OCI-LY3 (cell line): Measurements from ENCODE around the gene CYSRT1.

Experiments
- H2AFZ ChIP-seq: fragments of 200-600, 300-600 bp; shearing (Covaris generic); 2 replicates; pipeline ENCODE4 v1.6.0; 2014; ENCODE audit warnings: antibody characterized with exemption, low read depth, low read length
- H3K27ac ChIP-seq: fragments of 200-600, 300-600 bp; sonication (generic); 2 replicates; pipeline ENCODE4 v1.5.1; 2014; ENCODE audit warnings: mild to moderate bottlenecking, low read length, moderate library complexity, mixed read lengths
- H3K27me3 ChIP-seq: fragments of 200-600, 300-600 bp; sonication (generic); 2 replicates; pipeline ENCODE4 v1.6.1; 2014; ENCODE audit warnings: low read depth, low read length, mixed read lengths
- H3K36me3 ChIP-seq: fragments of 200-600, 300-600 bp; sonication (generic); replicated peaks from 2 replicates; pipeline ENCODE3; 2014; ENCODE audit warnings: low read depth, low read length, mixed read lengths
- H3K4me1 ChIP-seq: fragments of 300-600, 200-600 bp; sonication (generic); 2 replicates; pipeline ENCODE4 v1.6.1; 2014; ENCODE audit warnings: low read length, mixed read lengths
- H3K4me2 ChIP-seq: fragments of 200-600, 300-600 bp; sonication (generic); 2 replicates; pipeline ENCODE4 v1.6.1; 2014; ENCODE audit warnings: low read length, mixed read lengths
- H3K4me3 ChIP-seq: fragments of 300-600, 200-600 bp; sonication (generic); 2 replicates; pipeline ENCODE4 v1.5.1; 2014; ENCODE audit warnings: antibody characterized with exemption, mild to moderate bottlenecking, low read length, moderate library complexity
- H3K79me2 ChIP-seq: fragments of 300-600, 200-600 bp; shearing (Covaris generic); 2 replicates; pipeline ENCODE4 v1.6.1; 2014; ENCODE audit warnings: mild to moderate bottlenecking, low read length, mixed read lengths
- H3K9ac ChIP-seq: fragments of 300-600, 200-600 bp; shearing (Covaris generic); 2 replicates; pipeline ENCODE4 v1.6.0; 2014; ENCODE audit warnings: mild to moderate bottlenecking, low read length, moderate library complexity
- H3K9me3 ChIP-seq: fragments of 200-600, 300-600 bp; shearing (Covaris generic); 2 replicates; pipeline ENCODE4 v1.6.1; 2014; ENCODE audit warnings: low read length, mixed read lengths; ENCODE audit not compliant: insufficient read depth
- H4K20me1 ChIP-seq: fragments of 200-600, 300-600 bp; sonication (generic); 2 replicates; pipeline ENCODE4 v1.6.1; 2016; ENCODE audit warnings: low read length, mixed read lengths; ENCODE audit not compliant: insufficient read depth
- CTCF ChIP-seq: fragments of 200-600, 300-600 bp; sonication (generic); IDR thresholded peaks from 2 replicates; pipeline ENCODE4 v1.5.1; 2014; ENCODE audit warnings: antibody characterized with exemption, low read length, low read depth
- EZH2phosphoT487 ChIP-seq: fragments of 200-600 bp; shearing (Covaris generic); IDR thresholded peaks from 2 replicates; pipeline ENCODE4 v1.6.1; 2018; ENCODE audit warnings: antibody characterized with exemption, mixed run types, low read depth

The CYSRT1 gene

GRCh38 chr9:137247916-137248175 is 22.9 kb downstream of the CYSRT1 start:
- Histone ChIP-seq H4K20me1 (peaks cover 13% of the 10 kb centered on the region), H3K27me3 (no peaks in the 10 kb centered on the region), H3K79me2 (peaks cover 4% of the 10 kb centered on the region), H3K9me3 (no peaks in the 10 kb centered on the region), H3K4me3 (no peak overlapping the region), H3K4me2 (no peak overlapping the region), H2AFZ (no peak overlapping the region), H3K4me1 (peaks cover 10% of the 10 kb centered on the region), H3K36me3 (peaks cover 11% of the 10 kb centered on the region), H3K9ac (no peak overlapping the region), H3K27ac (no peak overlapping the region)
- TF ChIP-seq EZH2phosphoT487 (no peak), CTCF (no peak)

GRCh38 chr9:137250329-137251193 is 25.6 kb downstream of the CYSRT1 start:
- H3K4me1 ChIP-seq, result peaks cover 26% of the 10 kb centered on the region
- H2AFZ ChIP-seq, result no peak overlapping the region
- no peaks in the 10 kb centered on the region for H3K27me3 ChIP-seq
- no peak overlapping the region for H3K4me3 ChIP-seq
- no peak overlapping the region for H3K4me2 ChIP-seq
- H3K9ac ChIP-seq, result no peak overlapping the region
- H3K79me2 ChIP-seq, result peaks cover 12% of the 10 kb centered on the region
- H4K20me1 ChIP-seq, result no peaks in the 10 kb centered on the region
- no peak for TF ChIP-seq CTCF
- TF ChIP-seq EZH2phosphoT487, result no peak
- H3K36me3 ChIP-seq, result no peaks in the 10 kb centered on the region
- no peak overlapping the region for H3K27ac ChIP-seq
- no peaks in the 10 kb centered on the region for H3K9me3 ChIP-seq

GRCh38 chr9:137251194-137251461 is 26.2 kb downstream of the CYSRT1 start, which contains the start of gene STPG3:
Gene STPG3 (plus strand): TSS chr9:137251286. CDS start chr9:137251287, 1 bp downstream.
- H2AFZ ChIP-seq, result no peak within 1 kb of the TSS
- no peak within 1 kb of the TSS for H3K9ac ChIP-seq
- H3K9me3 ChIP-seq, result no peaks in the 10 kb centered on the region
- peak within 1 kb of the TSS; percentile 88 for H3K4me3 ChIP-seq
- H3K79me2 ChIP-seq, result peaks cover 18% of the 10 kb centered on the region
- H3K4me2 ChIP-seq, result peak within 1 kb of the TSS; percentile 91
- no peaks in the 10 kb centered on the region for H3K27me3 ChIP-seq
- peaks cover under 1% of the 10 kb centered on the region for H3K36me3 ChIP-seq
- H4K20me1 ChIP-seq, result 0 out of 2 replicates have a peak, but pooled peaks cover 2% of the 10 kb centered on the region
- no peak for TF ChIP-seq EZH2phosphoT487
- TF ChIP-seq CTCF, result no peak
- peaks cover 28% of the 10 kb centered on the region for H3K4me1 ChIP-seq
- no peak within 1 kb of the TSS for H3K27ac ChIP-seq

GRCh38 chr9:137251490-137252268 is 26.7 kb downstream of the CYSRT1 start:
- H3K4me1 ChIP-seq, result peaks cover 33% of the 10 kb centered on the region
- H3K27ac ChIP-seq, result no peak overlapping the region
- H3K79me2 ChIP-seq, result peaks cover 23% of the 10 kb centered on the region
- H3K4me2 ChIP-seq, result peak overlapping the region; percentile 91
- H3K36me3 ChIP-seq, result peaks cover 6% of the 10 kb centered on the region
- H3K4me3 ChIP-seq, result peak overlapping the region; percentile 88
- H3K9ac ChIP-seq, result no peak overlapping the region
- 0 out of 2 replicates have a peak, but pooled peaks cover 6% of the 10 kb centered on the region for H4K20me1 ChIP-seq
- H2AFZ ChIP-seq, result no peak overlapping the region
- TF ChIP-seq EZH2phosphoT487 (no peak), CTCF (no peak)
- H3K27me3 ChIP-seq, result no peaks in the 10 kb centered on the region
- no peaks in the 10 kb centered on the region for H3K9me3 ChIP-seq
